SH-SY5Y (cell line): ENCODE measurements around the gene DUSP9.

Experiments
- GATA2 ChIP-seq: IDR thresholded peaks from 2 replicates; pipeline ENCODE4 v1.6.1; 2011; ENCODE audit warnings: mild to moderate bottlenecking, low read depth, low read length
- GATA3 ChIP-seq: IDR thresholded peaks from 2 replicates; pipeline ENCODE4 v1.6.1; 2011; ENCODE audit warnings: low read depth, mild to moderate bottlenecking, low read length, moderate library complexity

GRCh38 chrX:153653556-153653955 lies 6.6 kb downstream of the DUSP9 start:
- TF ChIP-seq GATA2 = no peak
- TF ChIP-seq GATA3 = no peak
